ENCODE measurements around the gene KCMF1.

DNA sequence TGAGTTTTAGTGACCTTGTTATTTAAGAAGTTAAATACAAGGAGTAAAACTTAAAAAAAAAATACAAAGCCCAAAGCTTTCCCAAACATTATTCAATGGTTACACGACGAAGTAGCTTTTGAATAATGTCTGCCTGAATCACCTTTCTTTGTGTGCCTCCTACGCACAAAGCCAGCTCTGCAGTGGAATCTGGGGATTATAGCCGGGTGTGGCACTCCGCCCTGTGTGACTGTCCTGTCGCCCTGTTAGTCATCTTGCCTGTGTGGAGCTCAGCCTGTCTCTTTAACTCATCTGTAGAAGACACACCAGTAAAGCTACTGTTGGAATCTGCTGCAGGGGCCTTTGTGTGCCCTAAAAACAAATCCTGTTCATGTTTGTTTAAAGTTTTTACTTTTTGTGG, 82.8 kb downstream of the KCMF1 start:
- TF ChIP-seq FOXA1 (IDR thresholded peaks at IDR 0.05) (no peak), CTCF (IDR thresholded peaks at IDR 0.05; ENCODE audit: low read depth, low read length, missing input control) (no peak), EGR1 (IDR thresholded peaks at IDR 0.05; ENCODE audit: low read depth in 2 of 2) (no peak)
